SK-MEL-5 (cell line): ENCODE results near the gene TEDDM1. TPM values are rescaled to one million over a fixed set of nuclear protein-coding genes. Genes with fewer than 3 reads are reported as not detected.

ENCODE experiments used
- DNase-seq: peaks from one replicate; pipeline ENCODE4 v3.0.0-alpha.2; 2016; ENCODE audit warnings: low read depth, low spot score
- in situ Hi-C: cut with HindIII; loops from 2 replicates; pipeline ENCODE4 v1.10.0; 2016; ENCODE audit warnings: low sequenced_read_pairs, high pct_unique_total_duplicates, low pct_unique_long_range_greater_than_20kb
- total RNA-seq: library from RNA; depleted of rRNA; stranded (reverse); fragments of >200 nt; shearing (Covaris generic); gene quantifications from 2 replicates; pipeline ENCODE4 v1.2.3, GENCODE V29; 2014; rRNA removed

TEDDM1 gene
- total RNA-seq, 1 experiment from 2014 or later: not detected

DNA sequence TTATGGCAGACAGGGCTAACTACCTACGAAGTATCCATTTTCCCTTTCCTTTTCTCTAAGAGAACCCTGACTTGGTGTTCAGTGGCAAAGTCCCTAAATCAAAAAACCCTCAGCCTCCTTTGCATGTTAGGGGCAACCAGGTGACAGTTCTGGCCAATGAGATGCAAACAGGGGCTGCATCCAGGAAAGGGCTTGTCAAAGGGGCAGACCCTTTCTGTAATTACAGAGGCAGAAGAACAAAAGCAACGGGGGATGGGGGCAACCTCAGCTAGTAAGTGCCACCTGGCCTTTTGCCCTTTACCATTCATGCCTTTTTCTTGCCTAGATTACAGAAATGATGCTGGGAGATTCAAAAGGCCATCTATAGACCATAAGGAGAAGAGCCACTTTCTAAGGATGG is 43.3 kb downstream of the TEDDM1 start:
- in situ Hi-C loops: no loop called here
- DNase-seq: no peak

DNA sequence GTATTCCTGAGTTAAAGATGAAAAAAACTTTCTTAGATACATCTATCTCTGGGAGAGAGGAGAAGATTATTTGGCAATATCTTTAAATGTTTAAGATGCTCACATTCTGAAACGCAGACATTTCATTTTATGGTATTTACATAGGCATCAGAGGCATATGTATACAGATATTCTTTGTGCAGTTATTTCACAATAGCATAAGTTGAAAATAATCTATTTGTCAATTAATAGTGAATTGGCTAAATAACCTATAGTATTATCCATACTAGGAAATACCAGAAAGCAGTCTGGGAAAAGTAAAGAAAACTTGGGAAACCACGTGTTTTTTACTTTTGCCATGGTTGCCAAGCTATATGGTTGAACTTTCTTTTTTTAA is 44.8 kb downstream of the TEDDM1 start:
- in situ Hi-C loops: no loop called here
- DNase-seq: no peak

DNA sequence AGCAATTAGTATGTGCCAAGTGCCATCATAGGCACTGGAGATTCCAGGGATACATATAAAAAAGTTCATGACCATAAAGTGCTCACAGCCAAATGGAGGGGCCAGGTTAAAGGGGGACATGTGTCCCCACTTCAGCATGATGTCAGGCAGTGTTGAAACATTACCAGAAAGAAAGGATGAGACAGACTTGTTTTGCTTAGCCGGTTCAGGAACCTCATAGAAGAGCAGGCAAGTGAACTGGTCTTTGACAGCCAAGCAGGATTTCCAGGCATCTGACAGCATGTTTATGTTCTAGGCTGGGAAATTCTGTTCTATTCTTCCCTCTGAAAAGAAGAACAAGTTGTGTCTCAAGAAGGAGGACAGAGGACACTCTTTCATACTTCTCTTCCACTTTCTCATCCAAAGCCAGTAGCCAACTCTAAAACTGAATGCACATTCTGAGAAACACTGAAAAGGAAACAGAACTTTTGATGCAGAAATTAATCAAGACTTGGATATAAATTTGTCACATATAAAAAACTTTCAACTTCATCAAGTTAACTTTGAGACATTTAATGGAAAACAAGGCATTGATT is 48.6 kb downstream of the TEDDM1 start:
- no peak for DNase-seq
- in situ Hi-C loops: no loop called here

DNA sequence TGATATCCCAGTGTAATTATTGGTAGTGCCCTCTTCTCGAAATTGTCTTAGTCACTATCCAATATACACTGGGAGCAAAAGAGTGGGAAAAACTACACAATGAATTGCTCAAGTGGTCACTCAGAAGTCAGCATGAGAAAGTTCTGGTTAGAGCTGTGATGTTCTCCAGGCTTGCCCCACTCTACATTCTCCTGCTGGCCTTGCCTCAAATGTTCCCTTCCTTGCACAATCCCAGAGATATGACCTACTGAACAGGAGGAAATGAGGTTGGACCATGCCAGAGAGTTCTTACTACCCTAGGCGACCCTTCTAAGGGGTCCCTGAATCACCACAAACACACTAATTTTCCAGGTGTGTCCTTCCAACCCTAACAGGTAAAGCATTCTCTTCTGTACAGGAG is 49.6 kb downstream of the TEDDM1 start:
- in situ Hi-C loops: no loop called here

DNA sequence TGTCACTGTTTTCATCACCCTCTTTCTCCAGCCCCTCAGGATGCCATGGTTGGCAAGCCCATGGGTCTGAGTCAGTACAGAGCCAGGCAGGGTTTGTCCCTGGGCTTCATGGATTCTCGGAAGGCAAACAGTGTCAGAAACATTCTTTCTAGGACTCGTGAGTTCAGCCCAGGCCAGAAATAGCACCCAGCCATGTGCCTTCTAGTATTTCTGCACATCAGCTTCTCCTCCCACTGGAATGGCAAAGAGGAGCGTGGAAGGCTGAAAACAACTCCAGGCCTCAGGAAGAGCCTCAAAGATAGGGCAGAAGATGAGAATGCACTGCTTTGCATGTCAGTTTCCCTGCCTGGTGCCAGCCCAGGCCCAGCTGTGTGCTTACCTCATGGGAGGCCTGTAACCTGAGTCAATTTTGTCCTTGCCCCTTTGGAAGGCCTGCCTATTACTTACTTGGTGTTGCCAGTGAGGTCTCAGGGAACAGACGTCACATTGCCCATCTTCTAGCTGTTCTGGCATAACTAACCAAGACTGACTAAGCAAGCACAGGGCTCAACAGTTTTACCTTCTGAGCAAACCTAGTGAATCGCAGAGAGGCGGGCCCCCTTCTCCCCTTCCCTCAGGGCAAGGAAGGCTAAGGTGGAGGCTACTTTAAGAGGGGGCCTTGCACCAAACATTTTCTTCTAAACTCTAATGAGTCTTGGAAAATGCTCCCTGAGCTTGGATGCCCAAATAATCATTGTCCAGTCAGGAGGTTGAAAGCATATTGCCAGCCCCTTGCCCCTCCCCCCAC is 51.3 kb downstream of the TEDDM1 start:
- no peak for DNase-seq
- in situ Hi-C loops: no loop called here

More for the DNA sequence above, 49.6 kb downstream of the TEDDM1 start:
- DNase-seq: no peak

Other genes starting within 250 kb of the TEDDM1 start
- gene GLUL, start 8.9 kb downstream of the TEDDM1 start, total RNA-seq: 262 and 278 TPM in 2 replicates
- not detected in 2 replicates for gene RGSL1, start 49.5 kb upstream of the TEDDM1 start, total RNA-seq
- gene RNASEL, start 188.6 kb upstream of the TEDDM1 start, total RNA-seq: 5.6 and 6.6 TPM in 2 replicates
- gene RGS16, start 203.7 kb upstream of the TEDDM1 start, total RNA-seq: 0.16 and 0.24 TPM in 2 replicates